ENCODE data around the gene TFPI. TPM values are rescaled to one million over a fixed set of nuclear protein-coding genes. Genes with fewer than 3 reads are reported as not detected.
"Not testable (repeated sequence)": the region's sequence is repeated elsewhere in the genome, so short reads cannot be mapped to it uniquely, and the experiment has no call there.

The TFPI gene
- total RNA-seq, 1 donor from 2014 or later: 9.1 TPM

- no peak for ATAC-seq
Measured at GRCh38 chr2:187527262-187527661, 27.0 kb downstream of the TFPI start.

- no peak for ATAC-seq
Measured at GRCh38 chr2:187526792-187527191, 27.4 kb downstream of the TFPI start.

GRCh38 chr2:187525163-187525900 lies 28.9 kb downstream of the TFPI start:
- no peak for ATAC-seq

GRCh38 chr2:187523325-187523724 lies 30.9 kb downstream of the TFPI start:
- ATAC-seq: no peak

GRCh38 chr2:187520121-187520624 lies 34.1 kb downstream of the TFPI start:
- peak; percentile 97 for ATAC-seq

GRCh38 chr2:187519419-187520120 lies 34.7 kb downstream of the TFPI start:
- no peak for ATAC-seq

GRCh38 chr2:187517750-187518361 lies 36.4 kb downstream of the TFPI start:
- not testable (repeated sequence) for ATAC-seq

GRCh38 chr2:187516630-187517510 lies 37.4 kb downstream of the TFPI start:
- ATAC-seq: not testable (repeated sequence)

GRCh38 chr2:187514930-187515329 lies 39.3 kb downstream of the TFPI start:
- ATAC-seq: no peak

- ATAC-seq: not testable (repeated sequence)
Measured at GRCh38 chr2:187514235-187514829, 39.9 kb downstream of the TFPI start.

- not testable (repeated sequence) for ATAC-seq
Measured at GRCh38 chr2:187513460-187514234, 40.6 kb downstream of the TFPI start.

- no peak for ATAC-seq
Measured at GRCh38 chr2:187511356-187512315, 42.6 kb downstream of the TFPI start.

GRCh38 chr2:187510419-187511355 lies 43.5 kb downstream of the TFPI start:
- ATAC-seq: not testable (repeated sequence)

- ATAC-seq: no peak
Measured at GRCh38 chr2:187509667-187510417, 44.4 kb downstream of the TFPI start.

- no peak for ATAC-seq
Measured at GRCh38 chr2:187506416-187506815, 47.8 kb downstream of the TFPI start.

- no peak for ATAC-seq
Measured at GRCh38 chr2:187505065-187505672, 49.1 kb downstream of the TFPI start.

GRCh38 chr2:187504312-187504921 lies 49.8 kb downstream of the TFPI start:
- ATAC-seq: no peak

All from esophagus mucosa (tissue), 1 donor.